RWPE1 (cell line): ENCODE data around the gene PCNX4.
A peak's percentile ranks its signal among the peaks of the same experiment; 100 is the strongest.

Experiments used
- CTCF ChIA-PET: fragments of 350-600 bp; sonication (Branson Sonifier 250); formaldehyde crosslinking; extraction: SDS; loops from one replicate; lab custom pipeline; 2021; lab: Yijun Ruan, JAX
- POLR2A ChIA-PET: fragments of 400-600 bp; formaldehyde crosslinking; extraction: SDS; loops from one replicate; lab custom pipeline; 2020; ENCODE audit warnings: antibody characterized with exemption; ENCODE audit not compliant: low non-redundant PET; lab: Yijun Ruan, JAX
- DNase-seq: peaks from one replicate; pipeline ENCODE4 v3.0.0; 2012; ENCODE audit warnings: low spot score
- H3K27ac ChIP-seq: fragments of 450-650 bp; 2 replicates; pipeline ENCODE4 v1.5.1; 2017
- TF ChIP-seq, protein P1 (sequence below): fragments of 450-650 bp; conservative IDR thresholded peaks from 2 replicates; pipeline ENCODE4 v1.5.1; 2017; ENCODE audit warnings: low read depth, mild to moderate bottlenecking

PCNX4 gene

DNA sequence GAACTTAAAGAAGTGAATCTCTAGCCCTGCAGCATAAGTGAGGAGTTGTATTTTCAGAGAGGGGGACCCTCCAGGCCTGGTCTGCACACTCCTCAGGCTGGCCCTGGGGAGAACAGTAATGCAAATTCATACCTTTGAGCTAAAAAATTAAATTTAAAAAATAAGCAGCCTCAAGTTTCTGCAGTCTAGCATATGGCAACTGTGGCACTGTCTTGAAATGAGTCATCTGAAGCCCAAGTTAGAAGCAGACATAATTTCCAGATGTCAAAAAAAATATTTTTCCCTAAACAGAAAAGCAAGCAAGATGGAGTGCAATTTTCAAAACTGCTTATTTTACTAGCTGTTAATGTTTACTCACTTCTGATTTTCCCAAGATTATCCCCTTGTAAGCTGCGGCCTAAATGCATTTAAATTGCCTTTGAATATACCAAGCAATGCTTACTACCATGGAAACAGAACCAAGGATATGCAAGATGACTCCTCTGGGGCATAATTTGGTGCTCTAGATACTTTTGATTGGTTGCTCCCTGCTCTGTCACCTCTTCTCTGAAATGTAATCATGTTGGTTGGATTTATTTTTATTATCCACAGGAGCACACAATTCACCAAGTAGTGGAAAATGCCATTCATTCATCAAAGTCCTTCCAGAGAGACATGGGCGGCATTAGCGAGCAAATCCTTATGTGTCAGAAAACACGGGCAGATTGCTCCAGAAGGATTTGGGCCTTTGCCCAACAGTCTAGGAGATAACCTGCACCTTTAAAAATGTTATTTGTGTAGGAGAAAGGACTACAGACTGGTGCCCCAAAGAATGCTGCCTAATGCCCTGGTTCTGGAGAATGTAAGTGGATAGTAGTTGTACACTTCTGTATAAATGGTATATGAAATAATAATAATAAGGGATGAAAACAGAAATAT, 98.5 kb downstream of the PCNX4 start:
- DNase-seq: no peak
- POLR2A ChIA-PET: no interaction called here
- CTCF ChIA-PET: no interaction called here
- TF ChIP-seq, protein P1, sequence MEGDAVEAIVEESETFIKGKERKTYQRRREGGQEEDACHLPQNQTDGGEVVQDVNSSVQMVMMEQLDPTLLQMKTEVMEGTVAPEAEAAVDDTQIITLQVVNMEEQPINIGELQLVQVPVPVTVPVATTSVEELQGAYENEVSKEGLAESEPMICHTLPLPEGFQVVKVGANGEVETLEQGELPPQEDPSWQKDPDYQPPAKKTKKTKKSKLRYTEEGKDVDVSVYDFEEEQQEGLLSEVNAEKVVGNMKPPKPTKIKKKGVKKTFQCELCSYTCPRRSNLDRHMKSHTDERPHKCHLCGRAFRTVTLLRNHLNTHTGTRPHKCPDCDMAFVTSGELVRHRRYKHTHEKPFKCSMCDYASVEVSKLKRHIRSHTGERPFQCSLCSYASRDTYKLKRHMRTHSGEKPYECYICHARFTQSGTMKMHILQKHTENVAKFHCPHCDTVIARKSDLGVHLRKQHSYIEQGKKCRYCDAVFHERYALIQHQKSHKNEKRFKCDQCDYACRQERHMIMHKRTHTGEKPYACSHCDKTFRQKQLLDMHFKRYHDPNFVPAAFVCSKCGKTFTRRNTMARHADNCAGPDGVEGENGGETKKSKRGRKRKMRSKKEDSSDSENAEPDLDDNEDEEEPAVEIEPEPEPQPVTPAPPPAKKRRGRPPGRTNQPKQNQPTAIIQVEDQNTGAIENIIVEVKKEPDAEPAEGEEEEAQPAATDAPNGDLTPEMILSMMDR: no peak
- H3K27ac ChIP-seq: no peak overlapping the region

DNA sequence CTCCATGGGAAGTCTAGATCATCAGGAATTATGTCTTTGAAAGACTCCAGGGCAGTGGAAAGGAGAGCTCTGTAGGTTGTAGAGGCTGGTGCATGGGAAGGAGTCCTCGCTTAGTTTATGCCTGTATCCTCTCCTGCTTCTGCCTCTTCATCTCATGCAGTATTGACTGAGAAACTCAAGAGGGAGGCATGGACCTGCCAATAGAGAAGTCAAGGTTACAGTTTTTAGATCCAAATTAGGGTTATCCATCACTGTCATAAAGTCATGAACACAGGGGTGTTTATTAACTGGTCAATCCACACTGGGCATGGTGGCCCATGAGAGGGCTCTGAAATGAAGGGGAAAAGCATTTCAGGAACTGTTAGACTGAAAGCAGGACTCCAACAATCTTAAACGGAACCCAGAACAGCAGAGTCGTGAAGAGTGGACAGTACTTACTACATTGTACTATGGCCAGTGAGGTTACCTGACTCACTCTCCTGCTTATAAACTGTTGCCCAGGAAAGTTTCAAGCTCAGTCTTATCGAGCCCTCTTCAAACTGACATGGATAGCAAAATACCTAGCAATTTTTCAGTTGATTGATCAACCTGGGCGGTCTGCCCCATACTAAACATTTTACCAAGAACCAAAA, 103.6 kb downstream of the PCNX4 start:
- no peak for DNase-seq
- ChIA-PET CTCF (interaction anchor here (0.9 kb wide), 2 partner anchors 383 to 1794 kb away, joined by 3 read pairs; no protein-coding TSS in a partner anchor), POLR2A (no interaction called here)
- TF ChIP-seq, protein P1: no peak
- no peak overlapping the region for H3K27ac ChIP-seq

DNA sequence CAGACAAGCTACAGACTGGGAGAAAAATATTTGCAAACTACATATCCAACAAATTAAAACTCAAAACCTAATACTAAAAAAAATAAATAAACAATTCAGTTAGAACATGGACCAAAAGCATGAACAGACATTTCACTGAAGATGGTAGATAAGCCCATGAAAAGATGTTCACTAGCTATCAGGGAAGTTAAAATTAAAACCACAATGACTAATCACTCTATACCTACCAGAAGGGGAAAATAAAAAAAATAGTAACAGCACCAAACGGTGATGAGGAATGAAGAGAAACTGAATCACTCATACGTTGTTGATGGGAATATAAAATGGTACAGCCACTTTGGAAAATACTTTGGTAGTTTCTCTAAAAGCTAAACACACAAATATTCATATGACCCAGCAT, 104.6 kb downstream of the PCNX4 start:
- no peak overlapping the region for H3K27ac ChIP-seq
- POLR2A ChIA-PET: no interaction called here
- CTCF ChIA-PET: interaction anchor here (0.9 kb wide), 1 partner anchor 1793 kb away, joined by 3 read pairs; no protein-coding TSS in a partner anchor
- peak; percentile 11 for DNase-seq
- TF ChIP-seq, protein P1: no peak

DNA sequence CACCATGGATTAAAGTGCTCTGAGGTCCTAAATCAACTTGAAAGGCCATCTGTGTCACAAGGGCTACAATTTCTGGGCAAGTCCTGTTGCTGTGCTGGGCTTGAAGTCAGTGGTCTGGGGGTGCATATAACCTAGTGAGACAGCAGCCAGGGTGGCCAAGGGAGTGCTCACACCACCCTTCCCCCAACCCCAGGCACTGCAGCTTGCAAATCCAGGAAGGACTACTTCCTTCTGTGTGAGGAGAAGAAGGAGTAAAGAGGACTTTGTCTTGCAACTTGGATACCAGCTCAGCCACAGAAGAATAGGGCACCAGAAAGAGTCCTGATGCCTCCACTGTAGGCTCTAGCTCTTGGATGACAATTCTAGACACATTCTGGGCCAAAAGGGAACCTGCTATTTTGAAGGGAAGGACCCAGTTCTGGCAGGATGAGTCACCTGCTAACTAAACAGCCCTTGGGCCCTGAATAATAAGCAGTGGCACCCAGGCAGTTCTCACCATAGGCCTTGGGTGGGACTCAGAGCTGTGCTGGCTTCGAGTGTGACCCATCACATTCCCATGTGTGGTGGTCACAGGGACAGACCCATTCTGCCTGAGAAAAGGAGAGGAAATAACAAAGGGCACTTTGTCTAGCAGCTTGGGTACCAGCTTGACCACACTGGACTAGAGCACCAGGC, 106.0 kb downstream of the PCNX4 start:
- POLR2A ChIA-PET: no interaction called here
- CTCF ChIA-PET: interaction anchor here (0.6 kb wide), 3 partner anchors 12 to 368 kb away, joined by 3 to 4 read pairs (median 3); no protein-coding TSS in a partner anchor

DNA sequence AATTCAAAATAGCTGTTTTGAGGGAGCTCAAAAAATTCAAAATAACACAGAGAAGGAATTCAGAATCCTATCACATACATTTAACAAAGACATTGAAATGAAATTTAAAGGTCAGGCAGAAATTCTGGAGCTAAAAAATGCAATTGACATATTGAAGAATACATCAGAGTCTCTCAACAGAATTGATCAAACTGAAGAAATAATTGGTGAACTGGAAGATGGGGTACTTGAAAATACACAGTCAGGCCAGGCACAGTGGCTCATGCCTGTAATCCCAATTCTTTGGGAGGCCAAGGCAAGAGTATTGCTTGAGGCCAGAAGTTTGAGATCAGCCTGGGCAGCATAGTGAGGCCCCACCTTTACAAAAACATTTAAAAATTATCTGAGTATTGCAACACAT, 107.6 kb downstream of the PCNX4 start:
- H3K27ac ChIP-seq: no peak overlapping the region
- TF ChIP-seq, protein P1: no peak
- no peak for DNase-seq
- ChIA-PET POLR2A (no interaction called here), CTCF (no interaction called here)

More for the DNA sequence above, 106.0 kb downstream of the PCNX4 start:
- no peak for DNase-seq
- TF ChIP-seq, protein P1: no peak
- no peak overlapping the region for H3K27ac ChIP-seq
